ENCODE results near the gene STK40.

DNA sequence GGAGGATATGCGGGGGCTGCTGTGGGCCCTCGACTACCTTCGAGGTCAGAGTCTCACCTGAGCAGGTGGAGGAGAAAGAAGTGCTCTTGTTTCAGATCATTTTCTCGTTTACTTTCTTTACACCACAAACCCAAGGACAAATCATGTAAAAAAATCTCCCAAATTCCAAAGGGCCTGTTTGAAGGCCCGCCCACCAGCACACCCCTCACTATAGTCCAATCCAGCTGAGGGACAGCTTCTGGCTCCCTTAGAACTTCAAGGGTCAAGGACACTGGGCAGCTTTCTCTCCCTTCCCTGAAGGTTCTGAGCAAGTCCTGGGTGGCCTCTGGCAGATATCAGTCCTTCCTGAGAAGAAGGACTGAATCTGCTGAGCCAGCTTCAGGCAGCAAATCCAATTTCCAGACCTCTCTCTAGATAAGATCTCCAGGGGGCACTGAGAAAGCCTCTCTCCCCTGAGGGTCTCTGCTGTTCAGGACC, 5.5 kb downstream of the STK40 start:
- TF ChIP-seq, protein P1, sequence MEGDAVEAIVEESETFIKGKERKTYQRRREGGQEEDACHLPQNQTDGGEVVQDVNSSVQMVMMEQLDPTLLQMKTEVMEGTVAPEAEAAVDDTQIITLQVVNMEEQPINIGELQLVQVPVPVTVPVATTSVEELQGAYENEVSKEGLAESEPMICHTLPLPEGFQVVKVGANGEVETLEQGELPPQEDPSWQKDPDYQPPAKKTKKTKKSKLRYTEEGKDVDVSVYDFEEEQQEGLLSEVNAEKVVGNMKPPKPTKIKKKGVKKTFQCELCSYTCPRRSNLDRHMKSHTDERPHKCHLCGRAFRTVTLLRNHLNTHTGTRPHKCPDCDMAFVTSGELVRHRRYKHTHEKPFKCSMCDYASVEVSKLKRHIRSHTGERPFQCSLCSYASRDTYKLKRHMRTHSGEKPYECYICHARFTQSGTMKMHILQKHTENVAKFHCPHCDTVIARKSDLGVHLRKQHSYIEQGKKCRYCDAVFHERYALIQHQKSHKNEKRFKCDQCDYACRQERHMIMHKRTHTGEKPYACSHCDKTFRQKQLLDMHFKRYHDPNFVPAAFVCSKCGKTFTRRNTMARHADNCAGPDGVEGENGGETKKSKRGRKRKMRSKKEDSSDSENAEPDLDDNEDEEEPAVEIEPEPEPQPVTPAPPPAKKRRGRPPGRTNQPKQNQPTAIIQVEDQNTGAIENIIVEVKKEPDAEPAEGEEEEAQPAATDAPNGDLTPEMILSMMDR (IDR thresholded peaks at IDR 0.05): no peak
- no peak for TF ChIP-seq POLR2A (IDR thresholded peaks at IDR 0.05)

All from uterus (tissue), 2 donors.